Panc1 (cell line): ENCODE data around the gene MYH14.

ENCODE experiments used
- CTCF ChIP-seq: fragments of 450-650 bp; IDR thresholded peaks from 2 replicates; pipeline ENCODE4 v1.5.1; 2017; ENCODE audit warnings: mild to moderate bottlenecking
- POLR2AphosphoS5 ChIP-seq: IDR thresholded peaks from 2 replicates; pipeline ENCODE4 v1.6.1; 2012; ENCODE audit warnings: mild to moderate bottlenecking, low read depth, low read length, moderate library complexity

- TF ChIP-seq CTCF (no peak), POLR2AphosphoS5 (no peak)
Measured at GRCh38 chr19:50359328-50359818, 156.0 kb downstream of the MYH14 start.
